ENCODE data around the gene VSTM4. TPM values are rescaled to one million over a fixed set of nuclear protein-coding genes. Genes with fewer than 3 reads are reported as not detected.

Gene VSTM4
- total and polyA plus RNA-seq, 9 donors = 35.5 to 59.5 (median 46.7) TPM

DNA sequence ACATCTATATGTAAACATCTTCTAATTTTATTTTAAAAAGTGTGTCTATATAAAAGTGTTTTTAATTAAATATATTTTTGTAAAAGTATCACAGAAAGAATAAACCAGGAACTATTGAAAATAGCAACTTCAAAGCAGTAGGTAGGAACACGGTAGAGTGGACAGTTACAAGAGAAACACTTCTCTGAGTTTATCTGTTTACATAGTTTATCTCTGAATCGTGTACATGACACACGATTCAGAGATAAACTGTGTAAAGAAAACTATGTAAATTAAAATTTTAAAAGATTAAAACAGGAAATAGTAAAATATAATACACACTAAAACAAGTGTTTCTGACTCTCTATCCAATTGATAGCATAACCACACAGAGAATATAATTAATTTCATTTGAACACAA is 43.6 kb upstream of the VSTM4 start:
- no peak overlapping the region for H3K27ac ChIP-seq (ENCODE audit: low read length)
- H3K4me3 ChIP-seq (ENCODE audit: low read length) = no peak overlapping the region
- H3K27me3 ChIP-seq (ENCODE audit: control insufficient read depth, insufficient read depth, low read length) = no peaks in the 10 kb centered on the region
- WGBS (ENCODE audit: insufficient coverage) = no CpG with 5 or more reads among the region's 3 CpGs
- no peak for DNase-seq
- H3K9me3 ChIP-seq (replicated peaks; ENCODE audit: control insufficient read depth, low read depth, low read length) = no peaks in the 10 kb centered on the region
- H3K4me1 ChIP-seq (ENCODE audit: control insufficient read depth, insufficient read depth, low read length) = peaks cover 6% of the 10 kb centered on the region
- no peaks in the 10 kb centered on the region for H3K36me3 ChIP-seq (ENCODE audit: control insufficient read depth, insufficient read depth, low read length)

DNA sequence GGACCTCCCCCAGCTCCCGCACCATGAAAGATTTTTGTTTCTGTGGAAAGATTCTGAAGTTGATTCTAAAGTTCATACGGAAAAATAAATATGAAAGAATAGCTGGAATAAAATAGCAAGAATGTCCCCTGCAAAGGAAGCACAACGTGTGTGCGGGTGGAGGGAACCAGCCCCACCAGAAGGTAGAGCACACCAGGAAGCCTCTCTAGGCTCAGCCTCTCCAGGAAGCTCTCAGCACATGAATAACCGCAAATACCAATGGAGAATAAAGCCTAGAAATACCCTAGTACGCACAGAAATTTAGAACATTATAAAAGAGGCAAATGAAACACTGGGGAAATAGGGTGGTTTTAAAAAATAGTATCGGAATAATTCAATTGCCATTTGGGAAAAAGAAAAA is 43.1 kb upstream of the VSTM4 start:
- Histone ChIP-seq H3K9me3 (replicated peaks; ENCODE audit: control insufficient read depth, low read depth, low read length) (no peaks in the 10 kb centered on the region), H3K27ac (ENCODE audit: low read length) (no peak overlapping the region), H3K4me3 (ENCODE audit: low read length) (no peak overlapping the region), H3K4me1 (ENCODE audit: control insufficient read depth, insufficient read depth, low read length) (peaks cover 6% of the 10 kb centered on the region), H3K36me3 (ENCODE audit: control insufficient read depth, insufficient read depth, low read length) (no peaks in the 10 kb centered on the region), H3K27me3 (ENCODE audit: control insufficient read depth, insufficient read depth, low read length) (no peaks in the 10 kb centered on the region)
- DNase-seq = no peak
- WGBS (ENCODE audit: insufficient coverage) = no CpG with 5 or more reads among the region's 7 CpGs

DNA sequence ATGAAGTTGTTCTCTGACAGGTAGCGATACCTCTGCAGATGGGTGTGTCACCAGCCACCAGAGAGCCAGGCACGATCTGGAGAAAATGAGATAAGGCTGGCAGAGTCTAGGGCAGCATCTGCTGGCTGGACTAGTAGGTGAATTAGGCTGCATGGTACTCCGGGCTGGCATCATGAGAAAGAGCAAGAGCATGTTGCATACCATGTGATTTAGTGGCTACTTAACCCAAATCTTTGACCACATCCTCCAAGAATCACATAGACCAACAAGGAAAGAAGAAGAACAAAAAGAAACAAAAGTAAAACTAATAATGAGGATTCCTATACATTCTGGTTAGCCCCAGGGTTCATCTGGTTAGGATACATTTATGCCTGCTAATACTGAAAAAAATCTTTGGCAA is 41.9 kb upstream of the VSTM4 start:
- no peaks in the 10 kb centered on the region for H3K9me3 ChIP-seq (replicated peaks; ENCODE audit: control insufficient read depth, low read depth, low read length)
- peaks cover 6% of the 10 kb centered on the region for H3K4me1 ChIP-seq (ENCODE audit: control insufficient read depth, insufficient read depth, low read length)
- WGBS (ENCODE audit: insufficient coverage) = 90% methylated on average over 2 of the region's 3 CpGs
- no peaks in the 10 kb centered on the region for H3K36me3 ChIP-seq (ENCODE audit: control insufficient read depth, insufficient read depth, low read length)
- no peak for DNase-seq
- H3K27ac ChIP-seq (ENCODE audit: low read length) = no peak overlapping the region
- H3K27me3 ChIP-seq (ENCODE audit: control insufficient read depth, insufficient read depth, low read length) = no peaks in the 10 kb centered on the region
- H3K4me3 ChIP-seq (ENCODE audit: low read length) = no peak overlapping the region

DNA sequence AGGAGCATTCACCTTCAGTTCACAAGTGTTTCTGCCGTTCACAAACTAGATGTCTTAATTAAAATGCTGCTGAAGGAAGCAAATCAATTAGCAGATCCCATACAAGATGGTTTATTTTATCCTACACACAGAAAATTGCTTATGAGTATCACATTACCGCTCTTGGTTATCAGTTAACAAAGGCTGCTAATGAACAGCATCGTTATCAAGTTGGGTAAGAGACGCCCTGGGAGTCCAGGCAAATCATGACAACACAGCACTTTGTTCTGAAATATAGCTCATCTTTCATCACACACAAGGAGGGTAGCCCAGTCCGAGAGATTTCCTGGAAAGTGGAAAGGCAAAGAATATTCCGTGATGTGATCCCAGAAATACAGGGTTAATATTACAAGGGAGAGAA is 39.3 kb upstream of the VSTM4 start:
- Histone ChIP-seq H3K27ac (ENCODE audit: low read length) (no peak overlapping the region), H3K9me3 (replicated peaks; ENCODE audit: control insufficient read depth, low read depth, low read length) (no peaks in the 10 kb centered on the region), H3K27me3 (ENCODE audit: control insufficient read depth, insufficient read depth, low read length) (no peaks in the 10 kb centered on the region), H3K36me3 (ENCODE audit: control insufficient read depth, insufficient read depth, low read length) (no peaks in the 10 kb centered on the region), H3K4me3 (ENCODE audit: low read length) (no peak overlapping the region), H3K4me1 (ENCODE audit: control insufficient read depth, insufficient read depth, low read length) (peaks cover 15% of the 10 kb centered on the region)
- DNase-seq = no peak
- WGBS (ENCODE audit: insufficient coverage) = 80% methylated on average over 1 of the region's 6 CpGs

DNA sequence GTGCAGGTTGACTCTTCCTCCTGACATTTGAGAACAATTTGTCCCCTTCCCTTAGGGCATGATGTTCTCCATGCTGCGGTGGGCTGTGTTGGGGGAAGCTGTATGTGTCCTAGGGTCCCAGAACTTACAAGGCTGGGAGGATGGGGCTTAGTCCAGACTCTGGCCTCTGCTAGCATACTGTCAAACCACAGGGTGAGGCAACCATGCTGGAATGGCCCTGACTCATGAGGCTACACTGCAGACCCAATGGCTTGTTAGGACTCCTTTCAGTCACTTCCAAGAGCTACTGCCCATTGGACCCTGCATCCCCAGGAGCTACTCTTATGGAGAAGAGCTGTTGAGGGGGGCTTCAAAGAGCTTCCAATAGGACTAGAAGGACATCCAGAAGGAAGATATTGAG is 38.6 kb upstream of the VSTM4 start:
- Histone ChIP-seq H3K27me3 (ENCODE audit: control insufficient read depth, insufficient read depth, low read length) (no peaks in the 10 kb centered on the region), H3K9me3 (replicated peaks; ENCODE audit: control insufficient read depth, low read depth, low read length) (no peaks in the 10 kb centered on the region), H3K4me1 (ENCODE audit: control insufficient read depth, insufficient read depth, low read length) (peaks cover 20% of the 10 kb centered on the region), H3K36me3 (ENCODE audit: control insufficient read depth, insufficient read depth, low read length) (no peaks in the 10 kb centered on the region), H3K27ac (ENCODE audit: low read length) (no peak overlapping the region), H3K4me3 (ENCODE audit: low read length) (no peak overlapping the region)
- WGBS (ENCODE audit: insufficient coverage) = no CpG with 5 or more reads among the region's 1 CpG
- DNase-seq = no peak

DNA sequence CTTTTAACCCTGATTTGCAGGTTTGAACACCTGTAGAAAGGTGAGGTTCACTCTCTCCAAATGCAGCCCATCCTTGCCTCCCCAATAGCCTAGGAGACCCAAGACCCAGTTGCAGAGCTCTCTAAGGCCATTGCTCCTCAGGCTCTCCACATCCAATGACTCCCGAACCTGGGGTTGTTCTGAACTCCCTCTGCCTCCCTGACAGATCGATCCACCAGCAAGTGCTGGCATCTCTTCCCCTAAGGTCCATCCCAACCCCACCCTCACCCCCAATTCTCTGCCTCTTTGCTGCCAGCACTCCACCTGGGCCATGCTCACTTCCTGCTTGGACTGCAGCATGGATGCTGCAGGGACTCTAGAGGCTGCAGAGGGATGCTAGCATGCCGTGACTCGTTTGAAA is 37.8 kb upstream of the VSTM4 start:
- peaks cover 26% of the 10 kb centered on the region for H3K4me1 ChIP-seq (ENCODE audit: control insufficient read depth, insufficient read depth, low read length)
- no peak overlapping the region for H3K4me3 ChIP-seq (ENCODE audit: low read length)
- H3K27me3 ChIP-seq (ENCODE audit: control insufficient read depth, insufficient read depth, low read length) = no peaks in the 10 kb centered on the region
- no peak for DNase-seq
- peaks cover 3% of the 10 kb centered on the region for H3K9me3 ChIP-seq (replicated peaks; ENCODE audit: control insufficient read depth, low read depth, low read length)
- no peaks in the 10 kb centered on the region for H3K36me3 ChIP-seq (ENCODE audit: control insufficient read depth, insufficient read depth, low read length)
- no peak overlapping the region for H3K27ac ChIP-seq (ENCODE audit: low read length)
- 41% methylated on average over 4 of the region's 4 CpGs for WGBS (ENCODE audit: insufficient coverage)

DNA sequence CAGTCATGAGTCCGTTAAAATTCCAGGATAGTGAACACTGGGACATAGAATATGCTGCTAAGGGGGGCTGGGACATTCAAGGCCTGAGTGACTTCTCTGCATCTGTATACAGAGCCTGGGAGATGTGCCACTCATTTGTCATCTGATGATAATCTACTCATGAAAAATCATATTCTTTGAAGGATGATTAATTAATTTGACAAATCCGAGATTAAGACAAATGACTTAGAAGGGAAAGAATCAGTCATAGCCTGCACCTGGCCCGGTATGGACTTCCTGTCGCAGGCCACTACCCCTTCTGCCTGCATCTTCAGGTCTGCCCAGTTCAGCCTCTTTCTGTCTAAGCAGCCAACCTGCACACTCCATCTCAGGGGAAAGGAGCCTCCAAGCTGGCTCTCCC is 37.3 kb upstream of the VSTM4 start:
- Histone ChIP-seq H3K36me3 (ENCODE audit: control insufficient read depth, insufficient read depth, low read length) (no peaks in the 10 kb centered on the region), H3K4me3 (ENCODE audit: low read length) (no peak overlapping the region)

DNA sequence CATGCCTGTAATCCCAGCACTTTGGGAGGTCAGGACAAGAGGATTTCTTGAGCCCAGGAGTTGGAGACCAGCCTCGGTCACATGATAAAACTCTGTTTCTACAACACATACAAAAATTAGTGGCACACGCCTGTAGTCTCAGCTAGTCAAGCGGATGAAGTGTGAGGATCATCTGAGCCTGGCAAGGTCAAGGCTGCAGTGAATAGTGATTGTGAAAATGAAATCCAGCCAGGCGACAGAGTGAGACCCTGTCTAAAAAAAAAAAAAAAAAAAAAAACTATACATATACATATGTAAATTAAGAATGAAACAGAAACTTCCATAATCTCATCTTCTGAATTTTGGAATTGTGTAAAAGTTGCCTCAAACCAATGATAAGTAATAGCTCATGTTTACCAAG is 36.7 kb upstream of the VSTM4 start:
- WGBS (ENCODE audit: insufficient coverage) = no CpG with 5 or more reads among the region's 4 CpGs
- DNase-seq = no peak
- Histone ChIP-seq H3K4me1 (ENCODE audit: control insufficient read depth, insufficient read depth, low read length) (peaks cover 27% of the 10 kb centered on the region), H3K27me3 (ENCODE audit: control insufficient read depth, insufficient read depth, low read length) (no peaks in the 10 kb centered on the region), H3K4me3 (ENCODE audit: low read length) (no peak overlapping the region), H3K27ac (ENCODE audit: low read length) (no peak overlapping the region), H3K9me3 (replicated peaks; ENCODE audit: control insufficient read depth, low read depth, low read length) (peaks cover 11% of the 10 kb centered on the region), H3K36me3 (ENCODE audit: control insufficient read depth, insufficient read depth, low read length) (no peaks in the 10 kb centered on the region)

More for the DNA sequence above, 37.3 kb upstream of the VSTM4 start:
- Histone ChIP-seq H3K27me3 (ENCODE audit: control insufficient read depth, insufficient read depth, low read length) (no peaks in the 10 kb centered on the region), H3K27ac (ENCODE audit: low read length) (no peak overlapping the region), H3K4me1 (ENCODE audit: control insufficient read depth, insufficient read depth, low read length) (peaks cover 27% of the 10 kb centered on the region), H3K9me3 (replicated peaks; ENCODE audit: control insufficient read depth, low read depth, low read length) (peaks cover 6% of the 10 kb centered on the region)
- no peak for DNase-seq
- 93% methylated on average over 2 of the region's 4 CpGs for WGBS (ENCODE audit: insufficient coverage)

DNA sequence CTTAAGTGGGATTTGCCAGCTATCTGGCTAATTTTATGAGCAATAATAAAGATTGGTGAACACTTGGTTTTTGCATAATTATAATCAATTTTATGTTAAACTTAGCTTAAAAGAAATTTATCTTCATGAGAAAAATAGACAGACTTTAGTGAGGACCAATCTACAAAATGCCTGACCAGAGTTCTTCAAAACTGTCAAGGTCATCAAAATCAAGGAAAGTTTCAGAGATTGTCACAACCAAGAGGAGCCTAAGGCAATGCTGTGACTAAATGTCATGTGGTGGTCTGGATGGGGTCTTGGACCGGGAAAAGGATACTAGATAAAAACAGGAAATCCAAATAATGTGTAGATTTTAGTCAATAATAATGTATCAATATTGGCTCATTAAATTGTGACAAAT is 36.2 kb upstream of the VSTM4 start:
- H3K27ac ChIP-seq (ENCODE audit: low read length) = no peak overlapping the region
- H3K4me3 ChIP-seq (ENCODE audit: low read length) = no peak overlapping the region
- no peaks in the 10 kb centered on the region for H3K27me3 ChIP-seq (ENCODE audit: control insufficient read depth, insufficient read depth, low read length)
- H3K9me3 ChIP-seq (replicated peaks; ENCODE audit: control insufficient read depth, low read depth, low read length) = peaks cover 11% of the 10 kb centered on the region
- DNase-seq = no peak
- no CpG with 5 or more reads among the region's 1 CpG for WGBS (ENCODE audit: insufficient coverage)
- no peaks in the 10 kb centered on the region for H3K36me3 ChIP-seq (ENCODE audit: control insufficient read depth, insufficient read depth, low read length)
- peaks cover 27% of the 10 kb centered on the region for H3K4me1 ChIP-seq (ENCODE audit: control insufficient read depth, insufficient read depth, low read length)

DNA sequence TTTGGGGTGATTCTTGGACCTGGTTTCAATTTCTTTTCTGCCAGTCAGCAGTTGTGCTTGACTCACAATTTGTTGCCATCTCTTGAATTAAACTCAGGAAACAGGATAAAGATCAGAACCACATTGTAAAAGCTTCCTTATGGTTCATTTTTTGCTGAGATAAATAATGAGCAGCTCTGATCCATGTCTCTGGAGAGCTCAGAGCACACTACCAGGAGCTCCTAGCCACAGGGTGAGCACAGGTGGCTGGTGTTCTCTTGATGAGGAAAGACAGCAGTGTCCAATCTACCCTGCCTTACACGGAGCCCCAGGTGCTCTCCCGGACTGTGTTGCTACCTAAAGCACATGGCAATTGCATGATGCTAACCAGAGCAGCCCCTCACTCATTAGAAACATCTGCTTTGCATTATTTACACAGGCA is 35.7 kb upstream of the VSTM4 start:
- H3K27ac ChIP-seq (ENCODE audit: low read length) = no peak overlapping the region
- DNase-seq = no peak
- H3K9me3 ChIP-seq (replicated peaks; ENCODE audit: control insufficient read depth, low read depth, low read length) = peaks cover 11% of the 10 kb centered on the region
- 15% methylated on average over 2 of the region's 2 CpGs for WGBS (ENCODE audit: insufficient coverage)
- H3K27me3 ChIP-seq (ENCODE audit: control insufficient read depth, insufficient read depth, low read length) = no peaks in the 10 kb centered on the region
- peaks cover 29% of the 10 kb centered on the region for H3K4me1 ChIP-seq (ENCODE audit: control insufficient read depth, insufficient read depth, low read length)
- H3K36me3 ChIP-seq (ENCODE audit: control insufficient read depth, insufficient read depth, low read length) = no peaks in the 10 kb centered on the region
- H3K4me3 ChIP-seq (ENCODE audit: low read length) = no peak overlapping the region

DNA sequence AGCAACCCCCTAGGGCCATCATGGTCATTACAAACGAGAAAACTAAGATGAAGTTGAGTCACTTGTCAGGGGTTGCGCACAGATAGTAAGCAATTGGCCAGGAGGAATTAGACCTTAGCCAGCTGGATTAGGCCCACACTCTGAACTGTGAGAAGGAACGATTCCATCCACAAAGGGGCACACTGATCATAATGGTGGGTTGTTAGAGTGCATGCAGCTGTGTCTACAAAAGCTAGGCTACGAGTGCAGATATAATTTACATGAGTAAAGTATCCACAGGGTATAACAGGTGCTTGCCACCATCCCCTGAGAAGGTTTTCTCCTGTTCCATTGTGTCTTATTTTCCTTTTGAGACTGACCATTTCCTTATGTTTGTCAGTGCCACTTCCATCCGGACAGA is 35.1 kb upstream of the VSTM4 start:
- 15% methylated on average over 4 of the region's 5 CpGs for WGBS (ENCODE audit: insufficient coverage)
- Histone ChIP-seq H3K9me3 (replicated peaks; ENCODE audit: control insufficient read depth, low read depth, low read length) (peaks cover 11% of the 10 kb centered on the region), H3K27ac (ENCODE audit: low read length) (no peak overlapping the region), H3K27me3 (ENCODE audit: control insufficient read depth, insufficient read depth, low read length) (no peaks in the 10 kb centered on the region), H3K36me3 (ENCODE audit: control insufficient read depth, insufficient read depth, low read length) (no peaks in the 10 kb centered on the region), H3K4me1 (ENCODE audit: control insufficient read depth, insufficient read depth, low read length) (peaks cover 31% of the 10 kb centered on the region), H3K4me3 (ENCODE audit: low read length) (no peak overlapping the region)
- DNase-seq = no peak
